Caco-2 (cell line): ENCODE measurements around the gene PDE9A. TPM values are rescaled to one million over a fixed set of nuclear protein-coding genes. Genes with fewer than 3 reads are reported as not detected.

ENCODE experiments used
- BruUV-seq: library from RNA; stranded (reverse); fragments of 400-500 nt; replicated peaks from 2 replicates; lab custom pipeline; 2021; lab: Mats Ljungman, UMichigan
- CTCF ChIA-PET: fragments of 300-600 bp; sonication (Branson Sonifier 250); formaldehyde crosslinking; loops from one replicate; lab custom pipeline; 2022; ENCODE audit warnings: antibody characterized with exemption; lab: Charles Lee
- POLR2A ChIA-PET: fragments of 300-600 bp; sonication (Branson Sonifier 250); formaldehyde crosslinking; loops from one replicate; lab custom pipeline; 2022; ENCODE audit warnings: antibody characterized with exemption; lab: Charles Lee
- DNase-seq, 2 experiments: peaks; one replicate each; pipeline versions ENCODE4 v3.0.0 to v3.0.0-alpha.2; 2020 to 2022
- H3K27me3 ChIP-seq: replicated peaks from 2 replicates; pipeline ENCODE4 v1.6.0; 2011; ENCODE audit warnings: low read length; ENCODE audit not compliant: control insufficient read depth, insufficient read depth
- H3K36me3 ChIP-seq: 2 replicates; pipeline ENCODE4 v1.5.1; 2011; ENCODE audit warnings: low read length; ENCODE audit not compliant: control insufficient read depth, insufficient read depth
- H3K4me1 ChIP-seq: fragments of 250-450 bp; sonication (Bioruptor Pico); 2 replicates; pipeline ENCODE4 v1.5.1; 2020; ENCODE audit warnings: mild to moderate bottlenecking
- H3K4me3 ChIP-seq: 2 replicates; pipeline ENCODE4 v1.5.1; 2011; ENCODE audit warnings: low read depth, mild to moderate bottlenecking, control low read depth, low read length
- H3K9me3 ChIP-seq: fragments of 250-450 bp; sonication (Bioruptor Pico); 2 replicates; pipeline ENCODE4 v1.5.1; 2020; ENCODE audit warnings: mild to moderate bottlenecking, moderate library complexity
- H3K27ac Mint-ChIP-seq: one replicate; pipeline ENCODE4 v1.8.0; 2022; ENCODE audit warnings: mixed read lengths; ENCODE audit not compliant: unreplicated experiment
- H3K27me3 Mint-ChIP-seq: one replicate; pipeline ENCODE4 v1.8.0; 2022; ENCODE audit warnings: mixed read lengths; ENCODE audit not compliant: insufficient read depth, unreplicated experiment
- H3K36me3 Mint-ChIP-seq: one replicate; pipeline ENCODE4 v1.8.0; 2022; ENCODE audit warnings: mild to moderate bottlenecking, mixed read lengths; ENCODE audit not compliant: insufficient read depth, unreplicated experiment
- H3K4me1 Mint-ChIP-seq: one replicate; pipeline ENCODE4 v1.8.0; 2022; ENCODE audit warnings: low read depth, mixed read lengths; ENCODE audit not compliant: unreplicated experiment
- H3K4me3 Mint-ChIP-seq: one replicate; pipeline ENCODE4 v1.8.0; 2022; ENCODE audit warnings: mild to moderate bottlenecking, moderate library complexity, mixed read lengths; ENCODE audit not compliant: unreplicated experiment
- H3K9me3 Mint-ChIP-seq: one replicate; pipeline ENCODE4 v1.8.0; 2022; ENCODE audit warnings: mixed read lengths; ENCODE audit not compliant: unreplicated experiment
- CTCF ChIP-seq, 2 experiments: fragments of 200-600 bp in 1 of 2; IDR thresholded peaks; 1 replicate in 1 of 2; 2 replicates in 1 of 2; pipeline versions ENCODE4 v1.5.1 to v1.8.0; 2011 to 2022; ENCODE audit warnings: antibody characterized with exemption in 1 of 2, control low read depth in 1 of 2, inconsistent platforms in 1 of 2, low read depth in 1 of 2, low read length in 1 of 2, mild to moderate bottlenecking in 1 of 2, moderate library complexity in 1 of 2; ENCODE audit not compliant: insufficient read depth in 1 of 2, severe bottlenecking in 1 of 2, unreplicated experiment in 1 of 2
- intact Hi-C: fragments of 100-400 bp; cut with micrococcal nuclease; formaldehyde crosslinking; loops from one replicate; pipeline ENCODE4 v1.10.0; 2022; ENCODE audit not compliant: unreplicated experiment
- total RNA-seq: library from RNA; stranded (reverse); gene quantifications from 2 replicates; pipeline ENCODE4 v1.2.3, GENCODE V29; 2022

Gene PDE9A
- total RNA-seq, 1 experiment from 2014 or later, result 9.7 TPM

- no peaks in the 10 kb centered on the region for H3K36me3 Mint-ChIP-seq
- no peak for TF ChIP-seq CTCF (IDR thresholded peaks at IDR 0.05; ENCODE audit: insufficient read depth in 1 of 2, low read depth in 1 of 2, low read length in 1 of 2, severe bottlenecking in 1 of 2, unreplicated experiment in 1 of 2)
- ChIA-PET CTCF (no interaction called here), POLR2A (no interaction called here)
- H3K27me3 ChIP-seq, result no peaks in the 10 kb centered on the region
- no peak for DNase-seq
- peaks cover 8% of the 10 kb centered on the region for H3K4me1 Mint-ChIP-seq
- H3K27me3 Mint-ChIP-seq, result no peaks in the 10 kb centered on the region
- peaks cover 8% of the 10 kb centered on the region for H3K4me1 ChIP-seq
- BruUV-seq, result no TSS peak
- no peaks in the 10 kb centered on the region for H3K9me3 Mint-ChIP-seq
- no peak overlapping the region for H3K4me3 Mint-ChIP-seq
- intact Hi-C loops, result loop anchor here (5.0 kb wide), 1 partner anchor 39 kb away; no protein-coding TSS in a partner anchor
- H3K4me3 ChIP-seq, result no peak overlapping the region
- no peaks in the 10 kb centered on the region for H3K9me3 ChIP-seq
- H3K27ac Mint-ChIP-seq, result no peak overlapping the region
- H3K36me3 ChIP-seq, result no peaks in the 10 kb centered on the region
Observed at GRCh38 chr21:42793774-42794173, 140.4 kb downstream of the PDE9A start.

GRCh38 chr21:42794551-42794950 lies 141.1 kb downstream of the PDE9A start:
- intact Hi-C loops, result loop anchor here (5.0 kb wide), 1 partner anchor 38 kb away; no protein-coding TSS in a partner anchor
- peaks cover 8% of the 10 kb centered on the region for H3K4me1 ChIP-seq
- Mint-ChIP-seq H3K4me1 (peaks cover 8% of the 10 kb centered on the region), H3K27me3 (no peaks in the 10 kb centered on the region), H3K4me3 (no peak overlapping the region), H3K27ac (no peak overlapping the region), H3K9me3 (no peaks in the 10 kb centered on the region), H3K36me3 (no peaks in the 10 kb centered on the region)
- no peak overlapping the region for H3K4me3 ChIP-seq
- DNase-seq, result no peak
- H3K9me3 ChIP-seq, result no peaks in the 10 kb centered on the region
- CTCF ChIA-PET, result no interaction called here
- no TSS peak for BruUV-seq
- H3K27me3 ChIP-seq, result no peaks in the 10 kb centered on the region
- TF ChIP-seq CTCF (IDR thresholded peaks at IDR 0.05; ENCODE audit: insufficient read depth in 1 of 2, low read depth in 1 of 2, low read length in 1 of 2, severe bottlenecking in 1 of 2, unreplicated experiment in 1 of 2), result no peak
- no peaks in the 10 kb centered on the region for H3K36me3 ChIP-seq
- POLR2A ChIA-PET, result no interaction called here

- no peak for TF ChIP-seq CTCF (IDR thresholded peaks at IDR 0.05; ENCODE audit: insufficient read depth in 1 of 2, low read depth in 1 of 2, low read length in 1 of 2, severe bottlenecking in 1 of 2, unreplicated experiment in 1 of 2)
- H3K27ac Mint-ChIP-seq, result no peak overlapping the region
- intact Hi-C loops, result no loop called here
- H3K27me3 Mint-ChIP-seq, result no peaks in the 10 kb centered on the region
- no peaks in the 10 kb centered on the region for H3K36me3 ChIP-seq
- BruUV-seq, result no TSS peak
- H3K9me3 ChIP-seq, result no peaks in the 10 kb centered on the region
- no peaks in the 10 kb centered on the region for H3K9me3 Mint-ChIP-seq
- peak in 1 of 2 experiments; percentile 14 for DNase-seq
- H3K4me3 ChIP-seq, result no peak overlapping the region
- no peak overlapping the region for H3K4me3 Mint-ChIP-seq
- H3K36me3 Mint-ChIP-seq, result no peaks in the 10 kb centered on the region
- H3K27me3 ChIP-seq, result no peaks in the 10 kb centered on the region
- peaks cover 9% of the 10 kb centered on the region for H3K4me1 ChIP-seq
- CTCF ChIA-PET, result interaction anchor here (1.1 kb wide), 1 partner anchor 203 kb away, joined by 3 read pairs; no protein-coding TSS in a partner anchor
- H3K4me1 Mint-ChIP-seq, result peaks cover 8% of the 10 kb centered on the region
- POLR2A ChIA-PET, result no interaction called here
Observed at GRCh38 chr21:42796327-42797062, 143.1 kb downstream of the PDE9A start.
